ENCODE results near the gene NUP58. TPM values are rescaled to one million over a fixed set of nuclear protein-coding genes. Genes with fewer than 3 reads are reported as not detected.
A peak's percentile ranks its signal among the peaks of the same experiment; 100 is the strongest.

Gene NUP58
- total and polyA plus RNA-seq, 8 donors = 59.4 to 78.2 (median 62.6) TPM

DNA sequence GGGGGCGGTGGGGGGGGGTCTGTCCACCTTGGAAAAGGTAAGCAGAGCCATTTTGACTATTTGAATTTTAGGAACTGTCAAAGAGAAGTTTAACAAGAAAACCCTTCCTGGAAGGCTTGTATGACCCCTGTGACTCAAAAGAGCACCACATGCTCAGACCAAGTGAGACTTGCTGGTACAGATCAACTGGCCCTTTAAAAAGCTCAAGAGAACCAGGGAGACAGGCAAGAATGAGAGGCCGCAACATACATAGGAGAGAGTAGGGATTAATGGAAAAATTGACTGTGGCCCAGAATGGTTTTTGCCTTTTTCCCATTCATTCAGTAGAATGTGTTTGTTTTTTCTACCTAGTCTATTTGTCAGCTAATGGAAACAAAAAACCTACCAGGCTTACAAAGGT, 44.2 kb downstream of the NUP58 start:
- Histone ChIP-seq H3K27ac (no peak overlapping the region), H3K36me3 (peaks cover 0 to 21% of the 10 kb centered on the region in 2 donors), H3K4me3 (no peak overlapping the region), H3K27me3 (no peaks in the 10 kb centered on the region), H3K9me3 (no peaks in the 10 kb centered on the region), H3K4me1 (no peaks in the 10 kb centered on the region)
- intact Hi-C loops (cut with DNase I) = no loop called here
- TF ChIP-seq, protein P1, sequence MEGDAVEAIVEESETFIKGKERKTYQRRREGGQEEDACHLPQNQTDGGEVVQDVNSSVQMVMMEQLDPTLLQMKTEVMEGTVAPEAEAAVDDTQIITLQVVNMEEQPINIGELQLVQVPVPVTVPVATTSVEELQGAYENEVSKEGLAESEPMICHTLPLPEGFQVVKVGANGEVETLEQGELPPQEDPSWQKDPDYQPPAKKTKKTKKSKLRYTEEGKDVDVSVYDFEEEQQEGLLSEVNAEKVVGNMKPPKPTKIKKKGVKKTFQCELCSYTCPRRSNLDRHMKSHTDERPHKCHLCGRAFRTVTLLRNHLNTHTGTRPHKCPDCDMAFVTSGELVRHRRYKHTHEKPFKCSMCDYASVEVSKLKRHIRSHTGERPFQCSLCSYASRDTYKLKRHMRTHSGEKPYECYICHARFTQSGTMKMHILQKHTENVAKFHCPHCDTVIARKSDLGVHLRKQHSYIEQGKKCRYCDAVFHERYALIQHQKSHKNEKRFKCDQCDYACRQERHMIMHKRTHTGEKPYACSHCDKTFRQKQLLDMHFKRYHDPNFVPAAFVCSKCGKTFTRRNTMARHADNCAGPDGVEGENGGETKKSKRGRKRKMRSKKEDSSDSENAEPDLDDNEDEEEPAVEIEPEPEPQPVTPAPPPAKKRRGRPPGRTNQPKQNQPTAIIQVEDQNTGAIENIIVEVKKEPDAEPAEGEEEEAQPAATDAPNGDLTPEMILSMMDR (IDR thresholded peaks at IDR 0.05) = no peak
- DNase-seq (no peak), ATAC-seq (no peak)

- Histone ChIP-seq H3K36me3 (peaks cover 0 to 8% of the 10 kb centered on the region in 2 donors), H3K27me3 (no peaks in the 10 kb centered on the region), H3K4me1 (no peaks in the 10 kb centered on the region), H3K27ac (no peak overlapping the region), H3K9me3 (no peaks in the 10 kb centered on the region), H3K4me3 (no peak overlapping the region)
- intact Hi-C loops (cut with DNase I) = no loop called here
- ATAC-seq = peak; percentile 19
- TF ChIP-seq, protein P1 (IDR thresholded peaks at IDR 0.05) = no peak
- DNase-seq = no peak
These were observed 45.7 kb downstream of the NUP58 start for GRCh38 chr13:25347151-25347550.

GRCh38 chr13:25351404-25351803, 50.0 kb downstream of the NUP58 start:
- no peaks in the 10 kb centered on the region for H3K4me1 ChIP-seq
- DNase-seq (no peak), ATAC-seq (no peak)
- intact Hi-C loops (cut with DNase I) = no loop called here
- no peak overlapping the region for H3K4me3 ChIP-seq
- H3K27ac ChIP-seq = no peak overlapping the region
- H3K36me3 ChIP-seq = no peaks in the 10 kb centered on the region
- no peaks in the 10 kb centered on the region for H3K9me3 ChIP-seq
- peaks cover 0 to 23% of the 10 kb centered on the region in 2 donors for H3K27me3 ChIP-seq
- TF ChIP-seq, protein P1 (IDR thresholded peaks at IDR 0.05) = no peak

DNA sequence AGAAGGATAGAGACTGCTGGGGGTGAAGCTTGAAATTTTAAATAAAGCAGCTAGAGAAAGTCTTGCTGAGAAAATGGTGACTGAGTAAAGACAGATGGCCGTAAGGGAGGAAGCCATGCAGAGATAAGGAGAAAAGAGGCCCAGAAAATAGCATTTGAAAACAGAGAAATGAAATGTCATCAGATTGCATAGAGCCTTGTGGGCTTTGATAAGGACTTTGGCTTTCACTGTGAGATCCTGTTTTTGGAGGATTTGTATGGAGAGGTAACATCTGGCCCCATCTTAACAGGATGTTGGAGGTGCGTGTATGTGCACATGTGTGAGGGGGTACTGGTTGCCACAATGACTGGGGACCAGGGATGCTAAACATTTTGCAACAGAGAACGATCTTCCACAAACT, 50.8 kb downstream of the NUP58 start:
- H3K27me3 ChIP-seq = peaks cover 0 to 23% of the 10 kb centered on the region in 2 donors
- no peak overlapping the region for H3K4me3 ChIP-seq
- DNase-seq (no peak), ATAC-seq (no peak)
- intact Hi-C loops (cut with DNase I) = no loop called here
- H3K4me1 ChIP-seq = no peaks in the 10 kb centered on the region
- H3K27ac ChIP-seq = no peak overlapping the region
- H3K9me3 ChIP-seq = no peaks in the 10 kb centered on the region
- H3K36me3 ChIP-seq = no peaks in the 10 kb centered on the region
- TF ChIP-seq, protein P1 (IDR thresholded peaks at IDR 0.05) = no peak

- intact Hi-C loops (cut with DNase I) = no loop called here
- Histone ChIP-seq H3K4me1 (no peaks in the 10 kb centered on the region), H3K9me3 (no peaks in the 10 kb centered on the region), H3K27me3 (peaks cover 0 to 23% of the 10 kb centered on the region in 2 donors), H3K4me3 (no peak overlapping the region), H3K27ac (no peak overlapping the region), H3K36me3 (no peaks in the 10 kb centered on the region)
- no peak for ATAC-seq
- TF ChIP-seq, protein P1 (IDR thresholded peaks at IDR 0.05) = no peak
- no peak for DNase-seq
These were observed 51.4 kb downstream of the NUP58 start for GRCh38 chr13:25352806-25353205.
